Parathyroid adenoma (tissue), 2 donors: Measurements from ENCODE around the gene LRRC49.
"Not testable (repeated sequence)": the region's sequence is repeated elsewhere in the genome, so short reads cannot be mapped to it uniquely, and the experiment has no call there.

Source experiments
- H2AFZ ChIP-seq: fragments of 300-600 bp; sonication (generic); one replicate; pipeline ENCODE4 v1.7.0; 2017; ENCODE audit warnings: antibody characterized with exemption, mild to moderate bottlenecking
- H3K27ac ChIP-seq: fragments of 300-600 bp; sonication (generic); one replicate; pipeline ENCODE4 v1.7.0; 2017
- H3K27me3 ChIP-seq: fragments of 300-600 bp; sonication (generic); one replicate; pipeline ENCODE4 v1.7.0; 2017; ENCODE audit warnings: low read length; ENCODE audit not compliant: control insufficient read depth, insufficient read depth
- H3K36me3 ChIP-seq: fragments of 300-600 bp; sonication (generic); one replicate; pipeline ENCODE4 v1.7.0; 2017; ENCODE audit warnings: low read length; ENCODE audit not compliant: control insufficient read depth, insufficient read depth
- H3K4me1 ChIP-seq: fragments of 300-600 bp; sonication (generic); one replicate; pipeline ENCODE4 v1.7.0; 2017; ENCODE audit warnings: control low read depth
- H3K4me2 ChIP-seq: fragments of 300-600 bp; sonication (generic); one replicate; pipeline ENCODE4 v1.7.0; 2017; ENCODE audit warnings: low read length
- H3K4me3 ChIP-seq: fragments of 300-600 bp; sonication (generic); one replicate; pipeline ENCODE4 v1.7.0; 2017; ENCODE audit warnings: low read depth, low read length
- H3K79me2 ChIP-seq: fragments of 300-600 bp; sonication (generic); one replicate; pipeline ENCODE4 v1.7.0; 2017; ENCODE audit warnings: control low read depth
- H3K9ac ChIP-seq: fragments of 300-600 bp; sonication (generic); one replicate; pipeline ENCODE4 v1.7.0; 2017; ENCODE audit warnings: mild to moderate bottlenecking
- H3K9me3 ChIP-seq: fragments of 300-600 bp; sonication (generic); one replicate; pipeline ENCODE4 v1.7.0; 2017; ENCODE audit warnings: low read length; ENCODE audit not compliant: control insufficient read depth
- TF ChIP-seq, protein P1 (sequence below): fragments of 300-600 bp; sonication (generic); IDR thresholded peaks from one replicate; pipeline ENCODE4 v1.7.0; 2017; ENCODE audit warnings: antibody characterized with exemption, mild to moderate bottlenecking
- donor health status: primary hyperparathyroidism.

LRRC49 gene

DNA sequence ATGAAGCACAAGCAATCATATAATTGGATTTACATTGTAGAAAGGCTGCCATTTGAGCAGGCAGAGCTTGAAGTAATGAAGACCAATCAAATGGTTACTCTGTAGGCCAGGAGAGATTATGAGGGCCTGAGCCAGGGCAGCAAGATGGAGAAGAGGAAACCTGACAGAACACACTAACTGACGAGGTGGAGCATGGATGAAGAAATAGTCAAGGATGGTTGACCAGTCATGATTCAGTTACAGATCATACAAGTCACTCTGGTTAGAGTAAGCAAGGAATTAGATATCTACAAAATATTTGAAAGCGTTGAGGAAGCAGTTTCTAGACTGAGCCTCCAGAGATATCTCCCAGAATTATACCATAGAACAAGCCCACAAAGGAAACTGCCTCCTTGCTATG lies 120.8 kb downstream of the LRRC49 start:
- H2AFZ ChIP-seq: no peak overlapping the region
- H3K79me2 ChIP-seq: no peaks in the 10 kb centered on the region
- H3K27ac ChIP-seq: no peak overlapping the region
- no peaks in the 10 kb centered on the region for H3K27me3 ChIP-seq
- H3K4me2 ChIP-seq: no peak overlapping the region
- H3K4me3 ChIP-seq: no peak overlapping the region
- TF ChIP-seq, protein P1, sequence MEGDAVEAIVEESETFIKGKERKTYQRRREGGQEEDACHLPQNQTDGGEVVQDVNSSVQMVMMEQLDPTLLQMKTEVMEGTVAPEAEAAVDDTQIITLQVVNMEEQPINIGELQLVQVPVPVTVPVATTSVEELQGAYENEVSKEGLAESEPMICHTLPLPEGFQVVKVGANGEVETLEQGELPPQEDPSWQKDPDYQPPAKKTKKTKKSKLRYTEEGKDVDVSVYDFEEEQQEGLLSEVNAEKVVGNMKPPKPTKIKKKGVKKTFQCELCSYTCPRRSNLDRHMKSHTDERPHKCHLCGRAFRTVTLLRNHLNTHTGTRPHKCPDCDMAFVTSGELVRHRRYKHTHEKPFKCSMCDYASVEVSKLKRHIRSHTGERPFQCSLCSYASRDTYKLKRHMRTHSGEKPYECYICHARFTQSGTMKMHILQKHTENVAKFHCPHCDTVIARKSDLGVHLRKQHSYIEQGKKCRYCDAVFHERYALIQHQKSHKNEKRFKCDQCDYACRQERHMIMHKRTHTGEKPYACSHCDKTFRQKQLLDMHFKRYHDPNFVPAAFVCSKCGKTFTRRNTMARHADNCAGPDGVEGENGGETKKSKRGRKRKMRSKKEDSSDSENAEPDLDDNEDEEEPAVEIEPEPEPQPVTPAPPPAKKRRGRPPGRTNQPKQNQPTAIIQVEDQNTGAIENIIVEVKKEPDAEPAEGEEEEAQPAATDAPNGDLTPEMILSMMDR: no peak
- H3K36me3 ChIP-seq: no peaks in the 10 kb centered on the region
- no peak overlapping the region for H3K9ac ChIP-seq
- no peaks in the 10 kb centered on the region for H3K9me3 ChIP-seq
- H3K4me1 ChIP-seq: no peaks in the 10 kb centered on the region

DNA sequence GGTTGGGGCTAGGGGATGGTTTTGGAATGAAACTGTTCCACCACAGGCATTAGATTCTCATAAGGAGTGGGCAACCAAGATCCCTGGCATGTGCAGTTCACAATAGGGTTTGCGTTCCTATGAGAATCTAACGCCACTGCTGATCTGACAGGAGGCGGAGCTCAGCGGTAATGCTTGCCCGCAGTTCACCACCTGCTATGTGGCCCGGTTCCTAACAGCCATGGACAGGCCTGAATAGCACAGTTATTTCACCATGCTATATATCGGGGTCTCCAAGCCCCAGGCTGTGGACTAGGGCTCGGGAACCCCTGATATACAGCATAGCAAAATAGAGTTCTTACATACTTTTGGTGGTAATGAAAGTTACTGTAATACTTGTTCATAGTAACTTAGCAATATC lies 122.7 kb downstream of the LRRC49 start:
- H3K79me2 ChIP-seq: no peaks in the 10 kb centered on the region
- no peak overlapping the region for H2AFZ ChIP-seq
- TF ChIP-seq, protein P1: no peak
- H3K9ac ChIP-seq: no peak overlapping the region
- no peaks in the 10 kb centered on the region for H3K4me1 ChIP-seq
- H3K27ac ChIP-seq: no peak overlapping the region
- no peaks in the 10 kb centered on the region for H3K9me3 ChIP-seq
- H3K36me3 ChIP-seq: no peaks in the 10 kb centered on the region
- no peak overlapping the region for H3K4me3 ChIP-seq
- no peaks in the 10 kb centered on the region for H3K27me3 ChIP-seq
- H3K4me2 ChIP-seq: no peak overlapping the region

DNA sequence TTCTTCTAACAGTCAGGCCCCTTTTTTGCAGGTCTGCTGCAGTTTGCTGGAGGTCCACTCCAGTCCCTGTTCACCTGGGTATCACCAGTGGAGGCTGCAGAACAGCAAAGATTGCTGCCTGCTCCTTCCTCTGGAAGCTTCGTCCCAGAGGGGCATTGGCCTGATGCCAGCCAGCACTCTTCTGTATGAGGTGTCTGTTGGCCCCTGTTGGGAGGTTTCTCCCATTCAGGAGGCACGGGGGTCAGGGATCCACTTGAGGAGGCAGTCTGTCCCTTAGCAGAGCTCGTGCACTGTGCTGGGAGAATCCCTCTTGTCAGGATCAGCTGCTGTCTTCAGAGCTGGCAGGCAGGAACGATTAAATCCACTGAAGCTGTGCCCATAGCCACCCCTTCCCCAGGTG lies 138.6 kb downstream of the LRRC49 start:
- not testable (repeated sequence) for H3K4me2 ChIP-seq, H3K27me3 ChIP-seq, H3K4me1 ChIP-seq, H3K27ac ChIP-seq, H3K4me3 ChIP-seq, H3K36me3 ChIP-seq, H2AFZ ChIP-seq, H3K9ac ChIP-seq, H3K79me2 ChIP-seq, H3K9me3 ChIP-seq

DNA sequence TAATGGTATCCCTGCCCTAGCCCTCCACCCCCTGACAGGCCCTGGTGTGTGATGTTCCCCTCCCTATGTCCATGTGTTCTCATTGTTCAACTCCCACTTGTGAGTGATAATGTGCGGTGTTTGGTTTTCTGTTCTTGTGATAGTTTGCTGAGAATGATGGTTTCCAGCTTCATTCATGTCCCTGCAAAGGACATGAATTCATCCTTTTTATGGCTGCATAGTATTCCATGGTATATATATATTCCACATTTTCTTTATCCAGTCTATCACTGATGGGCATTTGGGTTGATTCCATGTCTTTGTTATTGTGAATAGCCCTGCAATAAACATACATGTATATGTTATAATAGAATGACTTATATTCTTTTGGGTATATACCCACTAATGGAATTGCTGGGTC lies 142.9 kb downstream of the LRRC49 start:
- not testable (repeated sequence) for H3K4me2 ChIP-seq, H3K9me3 ChIP-seq, H3K4me1 ChIP-seq, H3K79me2 ChIP-seq, H2AFZ ChIP-seq, H3K27ac ChIP-seq, H3K36me3 ChIP-seq, H3K4me3 ChIP-seq, H3K9ac ChIP-seq, H3K27me3 ChIP-seq

DNA sequence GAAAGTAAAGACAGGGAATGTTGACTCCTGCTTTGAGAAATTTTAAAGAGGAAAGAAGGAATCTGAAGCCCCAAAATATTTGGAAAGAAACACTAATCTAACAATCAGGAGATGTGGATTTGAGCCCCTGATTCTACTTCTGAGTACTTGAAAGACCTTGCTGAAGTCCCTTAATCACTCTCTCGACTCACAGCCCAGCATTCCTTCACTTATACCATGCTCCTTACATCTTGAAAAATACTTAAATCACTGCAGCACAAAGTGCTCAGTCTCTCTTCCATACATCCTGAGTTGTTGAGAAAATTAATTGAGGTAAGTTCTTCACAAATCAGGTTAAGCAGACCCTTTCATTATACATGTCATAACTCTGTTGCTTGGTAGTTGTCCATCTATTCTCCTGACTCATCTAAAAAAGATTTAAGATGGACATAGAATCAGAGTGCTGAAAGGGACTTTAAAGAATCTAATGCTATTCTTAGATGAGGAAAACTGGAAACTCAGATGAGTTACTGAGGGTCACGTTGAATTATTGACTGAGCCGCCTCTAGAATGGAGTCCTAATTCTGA lies 149.8 kb downstream of the LRRC49 start:
- TF ChIP-seq, protein P1: no peak
- H2AFZ ChIP-seq: no peak overlapping the region
- no peaks in the 10 kb centered on the region for H3K9me3 ChIP-seq
- H3K4me3 ChIP-seq: no peak overlapping the region
- H3K4me1 ChIP-seq: no peaks in the 10 kb centered on the region
- no peak overlapping the region for H3K9ac ChIP-seq
- no peaks in the 10 kb centered on the region for H3K27me3 ChIP-seq
- no peaks in the 10 kb centered on the region for H3K36me3 ChIP-seq
- H3K4me2 ChIP-seq: no peak overlapping the region
- H3K27ac ChIP-seq: no peak overlapping the region
- H3K79me2 ChIP-seq: no peaks in the 10 kb centered on the region

DNA sequence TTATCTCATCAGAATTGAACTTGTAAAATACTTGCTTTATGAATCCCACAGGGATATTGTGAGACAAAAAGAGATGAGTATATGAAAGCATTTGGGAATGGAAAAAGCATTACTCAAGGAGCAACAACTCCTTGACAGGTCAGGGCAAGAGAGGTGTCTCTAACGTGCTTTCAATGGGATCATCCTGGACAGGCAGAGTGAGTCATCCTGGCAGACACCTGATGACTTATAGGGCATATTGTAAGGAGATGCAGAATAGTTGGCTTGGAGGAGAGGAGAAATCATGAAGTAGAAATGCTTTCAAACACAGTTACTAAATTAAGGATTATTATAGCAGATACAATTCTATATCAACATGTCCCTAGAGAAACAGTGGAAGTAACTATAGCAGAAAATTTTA lies 150.7 kb downstream of the LRRC49 start:
- Histone ChIP-seq H3K36me3 (no peaks in the 10 kb centered on the region), H3K9me3 (no peaks in the 10 kb centered on the region), H3K4me2 (no peak overlapping the region), H3K4me1 (no peaks in the 10 kb centered on the region), H3K27ac (no peak overlapping the region), H2AFZ (no peak overlapping the region), H3K4me3 (no peak overlapping the region), H3K9ac (no peak overlapping the region), H3K27me3 (no peaks in the 10 kb centered on the region), H3K79me2 (no peaks in the 10 kb centered on the region)
- TF ChIP-seq, protein P1: no peak
